ENCODE measurements around the gene DDB1. TPM values are rescaled to one million over a fixed set of nuclear protein-coding genes. Genes with fewer than 3 reads are reported as not detected.

Gene DDB1
- total RNA-seq, 1 experiment from 2014 or later: 284 TPM

DNA sequence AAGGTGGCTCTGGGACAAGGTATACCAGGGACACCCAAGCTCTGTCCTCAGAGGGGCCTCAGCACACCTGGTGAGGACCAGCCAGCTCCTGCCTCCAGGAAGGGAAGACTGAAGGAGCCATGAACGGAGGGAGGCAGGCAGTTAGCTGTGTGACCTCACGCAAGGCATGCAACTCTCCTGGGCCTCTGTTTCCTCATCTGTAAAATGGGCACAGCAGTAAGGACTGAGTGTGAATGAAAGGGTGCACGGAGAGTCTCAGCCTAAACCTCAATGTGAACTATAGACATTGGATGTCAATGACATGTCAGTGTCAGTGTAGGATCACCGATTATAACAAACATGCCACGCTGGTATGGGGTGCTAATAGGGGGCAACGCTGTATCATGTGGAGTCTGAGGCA, 73.5 kb downstream of the DDB1 start:
- Histone ChIP-seq H3K27me3 (replicated peaks; ENCODE audit: control insufficient read depth, insufficient read depth, low read length) (no peaks in the 10 kb centered on the region), H3K9me3 (no peaks in the 10 kb centered on the region), H3K4me1 (no peaks in the 10 kb centered on the region), H3K36me3 (ENCODE audit: control insufficient read depth, insufficient read depth, low read length) (peaks cover 3% of the 10 kb centered on the region), H3K4me3 (ENCODE audit: low read depth, low read length) (no peak overlapping the region)
- Mint-ChIP-seq H3K36me3 (ENCODE audit: insufficient read depth, unreplicated experiment) (no peaks in the 10 kb centered on the region), H3K4me1 (ENCODE audit: low read depth, unreplicated experiment) (no peaks in the 10 kb centered on the region), H3K27ac (ENCODE audit: unreplicated experiment) (no peak overlapping the region), H3K9me3 (ENCODE audit: unreplicated experiment) (no peaks in the 10 kb centered on the region), H3K27me3 (ENCODE audit: insufficient read depth, unreplicated experiment) (no peaks in the 10 kb centered on the region), H3K4me3 (ENCODE audit: unreplicated experiment) (no peak overlapping the region)
- no TSS peak for BruUV-seq (replicated peaks)
- POLR2A ChIA-PET: no interaction called here
- CTCF ChIA-PET: no interaction called here
- DNase-seq: no peak
- intact Hi-C loops (cut with micrococcal nuclease; ENCODE audit: unreplicated experiment): no loop called here
- TF ChIP-seq CTCF (IDR thresholded peaks at IDR 0.05; ENCODE audit: insufficient read depth in 1 of 2, low read depth in 1 of 2, low read length in 1 of 2, severe bottlenecking in 1 of 2, unreplicated experiment in 1 of 2): no peak

DNA sequence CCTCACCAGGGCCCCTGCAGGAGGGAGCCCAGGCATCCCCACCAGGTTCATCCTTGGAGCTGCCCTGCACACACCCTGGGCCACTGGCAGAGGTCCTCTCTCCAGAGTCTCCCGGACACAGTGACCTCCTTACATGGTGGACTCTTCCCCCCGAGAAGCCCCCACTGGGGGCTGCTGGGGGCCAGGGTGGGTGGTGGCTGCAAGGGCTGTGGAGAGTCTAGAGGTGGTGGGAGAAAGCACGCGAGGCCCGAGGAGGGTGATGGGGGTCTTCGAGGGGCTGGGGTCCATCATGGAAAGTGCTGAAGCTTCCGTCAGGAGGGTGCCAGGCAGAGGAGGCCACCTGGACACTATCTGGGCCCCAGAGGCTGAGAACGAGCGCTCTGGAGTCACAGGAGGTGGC, 74.4 kb downstream of the DDB1 start:
- no peaks in the 10 kb centered on the region for H3K4me1 Mint-ChIP-seq (ENCODE audit: low read depth, unreplicated experiment)
- no peaks in the 10 kb centered on the region for H3K9me3 Mint-ChIP-seq (ENCODE audit: unreplicated experiment)
- no peak overlapping the region for H3K4me3 ChIP-seq (ENCODE audit: low read depth, low read length)
- ChIA-PET POLR2A (no interaction called here), CTCF (no interaction called here)
- H3K4me3 Mint-ChIP-seq (ENCODE audit: unreplicated experiment): no peak overlapping the region
- H3K36me3 ChIP-seq (ENCODE audit: control insufficient read depth, insufficient read depth, low read length): peaks cover 3% of the 10 kb centered on the region
- no peaks in the 10 kb centered on the region for H3K4me1 ChIP-seq
- TF ChIP-seq CTCF (IDR thresholded peaks at IDR 0.05; ENCODE audit: insufficient read depth in 1 of 2, low read depth in 1 of 2, low read length in 1 of 2, severe bottlenecking in 1 of 2, unreplicated experiment in 1 of 2): no peak
- no peak for DNase-seq
- no peaks in the 10 kb centered on the region for H3K36me3 Mint-ChIP-seq (ENCODE audit: insufficient read depth, unreplicated experiment)
- H3K27me3 Mint-ChIP-seq (ENCODE audit: insufficient read depth, unreplicated experiment): no peaks in the 10 kb centered on the region
- no peak overlapping the region for H3K27ac Mint-ChIP-seq (ENCODE audit: unreplicated experiment)
- H3K27me3 ChIP-seq (replicated peaks; ENCODE audit: control insufficient read depth, insufficient read depth, low read length): no peaks in the 10 kb centered on the region
- H3K9me3 ChIP-seq: no peaks in the 10 kb centered on the region
- intact Hi-C loops (cut with micrococcal nuclease; ENCODE audit: unreplicated experiment): no loop called here
- BruUV-seq (replicated peaks): no TSS peak

- ChIA-PET POLR2A (no interaction called here), CTCF (no interaction called here)
- no peak for TF ChIP-seq CTCF (IDR thresholded peaks at IDR 0.05; ENCODE audit: insufficient read depth in 1 of 2, low read depth in 1 of 2, low read length in 1 of 2, severe bottlenecking in 1 of 2, unreplicated experiment in 1 of 2)
- Mint-ChIP-seq H3K36me3 (ENCODE audit: insufficient read depth, unreplicated experiment) (no peaks in the 10 kb centered on the region), H3K4me3 (ENCODE audit: unreplicated experiment) (no peak overlapping the region), H3K4me1 (ENCODE audit: low read depth, unreplicated experiment) (no peaks in the 10 kb centered on the region), H3K27ac (ENCODE audit: unreplicated experiment) (no peak overlapping the region), H3K27me3 (ENCODE audit: insufficient read depth, unreplicated experiment) (no peaks in the 10 kb centered on the region), H3K9me3 (ENCODE audit: unreplicated experiment) (no peaks in the 10 kb centered on the region)
- Histone ChIP-seq H3K9me3 (no peaks in the 10 kb centered on the region), H3K4me3 (ENCODE audit: low read depth, low read length) (no peak overlapping the region), H3K27me3 (replicated peaks; ENCODE audit: control insufficient read depth, insufficient read depth, low read length) (no peaks in the 10 kb centered on the region), H3K4me1 (no peaks in the 10 kb centered on the region), H3K36me3 (ENCODE audit: control insufficient read depth, insufficient read depth, low read length) (peaks cover 2% of the 10 kb centered on the region)
- intact Hi-C loops (cut with micrococcal nuclease; ENCODE audit: unreplicated experiment): no loop called here
- no peak for DNase-seq
- no TSS peak for BruUV-seq (replicated peaks)
Observed at GRCh38 chr11:61256710-61257482, 76.0 kb downstream of the DDB1 start.

Measured in Caco-2 (cell line).